GM12878 (cell line): Measurements from ENCODE around the gene CAPN1. TPM values are rescaled to one million over a fixed set of nuclear protein-coding genes. Genes with fewer than 3 reads are reported as not detected.

Experiments
- BACH1 ChIP-seq: fragments of 450-650 bp; IDR thresholded peaks from 2 replicates; pipeline ENCODE4 v1.6.1; 2017; ENCODE audit warnings: mild to moderate bottlenecking, borderline replicate concordance
- BRCA1 ChIP-seq: IDR thresholded peaks from 2 replicates; pipeline ENCODE4 v1.6.1; 2011; ENCODE audit warnings: low read depth, low read length, improper control_type of control experiment
- CBFB ChIP-seq: IDR thresholded peaks from 2 replicates; pipeline ENCODE4 v1.6.1; 2016; ENCODE audit warnings: antibody characterized with exemption, low read depth
- CHD2 ChIP-seq: IDR thresholded peaks from 2 replicates; pipeline ENCODE4 v1.6.1; 2011; ENCODE audit warnings: low read depth, low read length, improper control_type of control experiment, borderline replicate concordance
- HDAC2 ChIP-seq: fragments of 200-600 bp; sonication (generic); IDR thresholded peaks from 2 replicates; pipeline ENCODE4 v1.6.1; 2017
- JUND ChIP-seq: IDR thresholded peaks from 2 replicates; pipeline ENCODE4 v1.6.1; 2012; ENCODE audit warnings: low read depth, mild to moderate bottlenecking, low read length, improper control_type of control experiment, moderate library complexity
- MEF2A ChIP-seq: IDR thresholded peaks from 2 replicates; pipeline ENCODE4 v1.6.1; 2011; ENCODE audit warnings: low read depth, mild to moderate bottlenecking, low read length, moderate library complexity; ENCODE audit not compliant: insufficient read depth
- NR2C1 ChIP-seq: fragments of 450-650 bp; IDR thresholded peaks from 2 replicates; pipeline ENCODE4 v1.6.1; 2017; ENCODE audit warnings: antibody characterized with exemption, mild to moderate bottlenecking, moderate library complexity
- RBBP5 ChIP-seq: fragments of 200-600 bp; sonication (generic); conservative IDR thresholded peaks from 2 replicates; pipeline ENCODE4 v1.6.1; 2016
- RUNX3 ChIP-seq: IDR thresholded peaks from 2 replicates; pipeline ENCODE4 v1.6.1; 2012; ENCODE audit warnings: low read length, inconsistent platforms
- SIX5 ChIP-seq: IDR thresholded peaks from 2 replicates; pipeline ENCODE4 v1.6.1; 2011; ENCODE audit warnings: mild to moderate bottlenecking, low read depth, low read length, moderate library complexity; ENCODE audit not compliant: severe bottlenecking
- YY1 ChIP-seq: IDR thresholded peaks from 2 replicates; pipeline ENCODE4 v1.6.1; 2011; ENCODE audit warnings: low read depth, mild to moderate bottlenecking, low read length
- polyA plus RNA-seq, 11 experiments: library from polyadenylated mRNA; depleted of rRNA in 4 of 11; unstranded in 6 of 11; stranded (reverse) in 5 of 11; fragments of >200 nt; fragmentation: Nextera tagmentation in 4 of 11; fragmentation: Illumina TruSeq in 1 of 11; extraction: Ambion mirVana in 4 of 11; extraction: Trizol in 1 of 11; gene quantifications; 1 replicate in 1 of 11; 2 replicates in 10 of 11; pipeline versions ENCODE4 v1.2.1 to v1.2.3, GENCODE V29; 2011 to 2016; ENCODE audit warnings: inconsistent platforms in 2 of 11, missing spikeins in 2 of 11, low read depth in 1 of 11
- total RNA-seq, 4 experiments: library from RNA; depleted of rRNA in 3 of 4; stranded (reverse); fragments of >200 nt in 3 of 4; fragmentation: Illumina TruSeq in 1 of 4; extraction: Trizol in 1 of 4; gene quantifications; 2 replicates each; pipeline versions ENCODE4 v1.2.1 to v1.2.3, GENCODE V29; 2013 to 2021
- TF ChIP-seq, protein P1 (sequence below): fragments of 450-650 bp; IDR thresholded peaks from 2 replicates; pipeline ENCODE4 v1.6.1; 2017; ENCODE audit warnings: antibody characterized with exemption, mild to moderate bottlenecking, moderate library complexity
- TF ChIP-seq, protein P2 (sequence below): fragments of 450-650 bp; IDR thresholded peaks from 2 replicates; pipeline ENCODE4 v1.6.1; 2016; ENCODE audit warnings: mild to moderate bottlenecking
- TF ChIP-seq, protein P3 (sequence below): fragments of 450-650 bp; IDR thresholded peaks from 2 replicates; pipeline ENCODE4 v1.6.1; 2017; ENCODE audit warnings: mild to moderate bottlenecking, moderate library complexity
- TF ChIP-seq, protein P4 (sequence below): IDR thresholded peaks from 2 replicates; pipeline ENCODE4 v1.6.1; 2011; ENCODE audit warnings: mild to moderate bottlenecking, low read depth, low read length, moderate library complexity; ENCODE audit not compliant: insufficient replicate concordance
- TF ChIP-seq, protein P5 (sequence below): fragments of 150-350 bp; IDR thresholded peaks from 2 replicates; pipeline ENCODE4 v1.6.1; 2014; ENCODE audit warnings: mild to moderate bottlenecking, low read depth, low read length
- TF ChIP-seq, protein P6 (sequence below): IDR thresholded peaks from 2 replicates; pipeline ENCODE4 v1.6.1; 2012; ENCODE audit warnings: low read depth, low read length, improper control_type of control experiment

Gene CAPN1
- total and polyA plus RNA-seq, 10 of the 15 experiments (the other 5 are each of a cell fraction or from before 2014, with no cell fraction given), result 2.2 to 167 (median 77.3) TPM

DNA sequence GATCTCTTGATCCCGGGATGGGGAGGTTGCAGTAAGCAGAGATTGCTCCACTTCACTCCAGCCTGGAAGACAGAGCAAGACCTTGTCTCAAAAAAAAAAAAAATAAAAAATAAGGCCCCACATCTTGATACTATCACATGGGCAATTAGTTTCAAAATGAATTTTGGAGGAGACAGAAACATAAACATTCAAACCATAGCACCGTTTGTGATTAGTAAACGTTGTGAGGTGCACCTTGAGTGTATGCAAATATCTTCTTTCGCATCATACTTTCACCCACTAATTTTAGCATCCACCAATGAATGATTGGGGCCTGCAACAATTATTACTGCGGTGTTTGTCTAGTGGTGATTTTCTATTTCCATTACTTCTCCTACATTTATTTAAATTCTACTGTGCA lies 22.7 kb upstream of the CAPN1 start (continued):
- TF ChIP-seq, protein P1, sequence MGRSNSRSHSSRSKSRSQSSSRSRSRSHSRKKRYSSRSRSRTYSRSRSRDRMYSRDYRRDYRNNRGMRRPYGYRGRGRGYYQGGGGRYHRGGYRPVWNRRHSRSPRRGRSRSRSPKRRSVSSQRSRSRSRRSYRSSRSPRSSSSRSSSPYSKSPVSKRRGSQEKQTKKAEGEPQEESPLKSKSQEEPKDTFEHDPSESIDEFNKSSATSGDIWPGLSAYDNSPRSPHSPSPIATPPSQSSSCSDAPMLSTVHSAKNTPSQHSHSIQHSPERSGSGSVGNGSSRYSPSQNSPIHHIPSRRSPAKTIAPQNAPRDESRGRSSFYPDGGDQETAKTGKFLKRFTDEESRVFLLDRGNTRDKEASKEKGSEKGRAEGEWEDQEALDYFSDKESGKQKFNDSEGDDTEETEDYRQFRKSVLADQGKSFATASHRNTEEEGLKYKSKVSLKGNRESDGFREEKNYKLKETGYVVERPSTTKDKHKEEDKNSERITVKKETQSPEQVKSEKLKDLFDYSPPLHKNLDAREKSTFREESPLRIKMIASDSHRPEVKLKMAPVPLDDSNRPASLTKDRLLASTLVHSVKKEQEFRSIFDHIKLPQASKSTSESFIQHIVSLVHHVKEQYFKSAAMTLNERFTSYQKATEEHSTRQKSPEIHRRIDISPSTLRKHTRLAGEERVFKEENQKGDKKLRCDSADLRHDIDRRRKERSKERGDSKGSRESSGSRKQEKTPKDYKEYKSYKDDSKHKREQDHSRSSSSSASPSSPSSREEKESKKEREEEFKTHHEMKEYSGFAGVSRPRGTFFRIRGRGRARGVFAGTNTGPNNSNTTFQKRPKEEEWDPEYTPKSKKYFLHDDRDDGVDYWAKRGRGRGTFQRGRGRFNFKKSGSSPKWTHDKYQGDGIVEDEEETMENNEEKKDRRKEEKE, result no peak
- TF ChIP-seq CBFB (no peak), HDAC2 (no peak), RUNX3 (peak; percentile 54; the same call in 1 of the 2 replicates), CHD2 (no peak), BRCA1 (no peak), RBBP5 (no peak), NR2C1 (no peak), JUND (no peak), YY1 (no peak), BACH1 (no peak), SIX5 (no peak), MEF2A (peak; percentile 56; the same call in 1 of the 2 replicates)
- TF ChIP-seq, protein P2, sequence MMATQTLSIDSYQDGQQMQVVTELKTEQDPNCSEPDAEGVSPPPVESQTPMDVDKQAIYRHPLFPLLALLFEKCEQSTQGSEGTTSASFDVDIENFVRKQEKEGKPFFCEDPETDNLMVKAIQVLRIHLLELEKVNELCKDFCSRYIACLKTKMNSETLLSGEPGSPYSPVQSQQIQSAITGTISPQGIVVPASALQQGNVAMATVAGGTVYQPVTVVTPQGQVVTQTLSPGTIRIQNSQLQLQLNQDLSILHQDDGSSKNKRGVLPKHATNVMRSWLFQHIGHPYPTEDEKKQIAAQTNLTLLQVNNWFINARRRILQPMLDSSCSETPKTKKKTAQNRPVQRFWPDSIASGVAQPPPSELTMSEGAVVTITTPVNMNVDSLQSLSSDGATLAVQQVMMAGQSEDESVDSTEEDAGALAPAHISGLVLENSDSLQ, result peak; percentile 32; the same call in 1 of the 2 replicates
- TF ChIP-seq, protein P3, sequence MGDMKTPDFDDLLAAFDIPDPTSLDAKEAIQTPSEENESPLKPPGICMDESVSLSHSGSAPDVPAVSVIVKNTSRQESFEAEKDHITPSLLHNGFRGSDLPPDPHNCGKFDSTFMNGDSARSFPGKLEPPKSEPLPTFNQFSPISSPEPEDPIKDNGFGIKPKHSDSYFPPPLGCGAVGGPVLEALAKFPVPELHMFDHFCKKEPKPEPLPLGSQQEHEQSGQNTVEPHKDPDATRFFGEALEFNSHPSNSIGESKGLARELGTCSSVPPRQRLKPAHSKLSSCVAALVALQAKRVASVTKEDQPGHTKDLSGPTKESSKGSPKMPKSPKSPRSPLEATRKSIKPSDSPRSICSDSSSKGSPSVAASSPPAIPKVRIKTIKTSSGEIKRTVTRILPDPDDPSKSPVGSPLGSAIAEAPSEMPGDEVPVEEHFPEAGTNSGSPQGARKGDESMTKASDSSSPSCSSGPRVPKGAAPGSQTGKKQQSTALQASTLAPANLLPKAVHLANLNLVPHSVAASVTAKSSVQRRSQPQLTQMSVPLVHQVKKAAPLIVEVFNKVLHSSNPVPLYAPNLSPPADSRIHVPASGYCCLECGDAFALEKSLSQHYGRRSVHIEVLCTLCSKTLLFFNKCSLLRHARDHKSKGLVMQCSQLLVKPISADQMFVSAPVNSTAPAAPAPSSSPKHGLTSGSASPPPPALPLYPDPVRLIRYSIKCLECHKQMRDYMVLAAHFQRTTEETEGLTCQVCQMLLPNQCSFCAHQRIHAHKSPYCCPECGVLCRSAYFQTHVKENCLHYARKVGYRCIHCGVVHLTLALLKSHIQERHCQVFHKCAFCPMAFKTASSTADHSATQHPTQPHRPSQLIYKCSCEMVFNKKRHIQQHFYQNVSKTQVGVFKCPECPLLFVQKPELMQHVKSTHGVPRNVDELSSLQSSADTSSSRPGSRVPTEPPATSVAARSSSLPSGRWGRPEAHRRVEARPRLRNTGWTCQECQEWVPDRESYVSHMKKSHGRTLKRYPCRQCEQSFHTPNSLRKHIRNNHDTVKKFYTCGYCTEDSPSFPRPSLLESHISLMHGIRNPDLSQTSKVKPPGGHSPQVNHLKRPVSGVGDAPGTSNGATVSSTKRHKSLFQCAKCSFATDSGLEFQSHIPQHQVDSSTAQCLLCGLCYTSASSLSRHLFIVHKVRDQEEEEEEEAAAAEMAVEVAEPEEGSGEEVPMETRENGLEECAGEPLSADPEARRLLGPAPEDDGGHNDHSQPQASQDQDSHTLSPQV, result no peak
- TF ChIP-seq, protein P4, sequence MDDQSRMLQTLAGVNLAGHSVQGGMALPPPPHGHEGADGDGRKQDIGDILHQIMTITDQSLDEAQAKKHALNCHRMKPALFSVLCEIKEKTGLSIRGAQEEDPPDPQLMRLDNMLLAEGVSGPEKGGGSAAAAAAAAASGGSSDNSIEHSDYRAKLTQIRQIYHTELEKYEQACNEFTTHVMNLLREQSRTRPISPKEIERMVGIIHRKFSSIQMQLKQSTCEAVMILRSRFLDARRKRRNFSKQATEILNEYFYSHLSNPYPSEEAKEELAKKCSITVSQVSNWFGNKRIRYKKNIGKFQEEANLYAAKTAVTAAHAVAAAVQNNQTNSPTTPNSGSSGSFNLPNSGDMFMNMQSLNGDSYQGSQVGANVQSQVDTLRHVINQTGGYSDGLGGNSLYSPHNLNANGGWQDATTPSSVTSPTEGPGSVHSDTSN, result no peak
- TF ChIP-seq, protein P5, sequence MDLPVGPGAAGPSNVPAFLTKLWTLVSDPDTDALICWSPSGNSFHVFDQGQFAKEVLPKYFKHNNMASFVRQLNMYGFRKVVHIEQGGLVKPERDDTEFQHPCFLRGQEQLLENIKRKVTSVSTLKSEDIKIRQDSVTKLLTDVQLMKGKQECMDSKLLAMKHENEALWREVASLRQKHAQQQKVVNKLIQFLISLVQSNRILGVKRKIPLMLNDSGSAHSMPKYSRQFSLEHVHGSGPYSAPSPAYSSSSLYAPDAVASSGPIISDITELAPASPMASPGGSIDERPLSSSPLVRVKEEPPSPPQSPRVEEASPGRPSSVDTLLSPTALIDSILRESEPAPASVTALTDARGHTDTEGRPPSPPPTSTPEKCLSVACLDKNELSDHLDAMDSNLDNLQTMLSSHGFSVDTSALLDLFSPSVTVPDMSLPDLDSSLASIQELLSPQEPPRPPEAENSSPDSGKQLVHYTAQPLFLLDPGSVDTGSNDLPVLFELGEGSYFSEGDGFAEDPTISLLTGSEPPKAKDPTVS, result no peak
- TF ChIP-seq, protein P6, sequence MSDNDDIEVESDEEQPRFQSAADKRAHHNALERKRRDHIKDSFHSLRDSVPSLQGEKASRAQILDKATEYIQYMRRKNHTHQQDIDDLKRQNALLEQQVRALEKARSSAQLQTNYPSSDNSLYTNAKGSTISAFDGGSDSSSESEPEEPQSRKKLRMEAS, result no peak
